ENCODE measurements around the gene PRUNE2.

PRUNE2 gene

DNA sequence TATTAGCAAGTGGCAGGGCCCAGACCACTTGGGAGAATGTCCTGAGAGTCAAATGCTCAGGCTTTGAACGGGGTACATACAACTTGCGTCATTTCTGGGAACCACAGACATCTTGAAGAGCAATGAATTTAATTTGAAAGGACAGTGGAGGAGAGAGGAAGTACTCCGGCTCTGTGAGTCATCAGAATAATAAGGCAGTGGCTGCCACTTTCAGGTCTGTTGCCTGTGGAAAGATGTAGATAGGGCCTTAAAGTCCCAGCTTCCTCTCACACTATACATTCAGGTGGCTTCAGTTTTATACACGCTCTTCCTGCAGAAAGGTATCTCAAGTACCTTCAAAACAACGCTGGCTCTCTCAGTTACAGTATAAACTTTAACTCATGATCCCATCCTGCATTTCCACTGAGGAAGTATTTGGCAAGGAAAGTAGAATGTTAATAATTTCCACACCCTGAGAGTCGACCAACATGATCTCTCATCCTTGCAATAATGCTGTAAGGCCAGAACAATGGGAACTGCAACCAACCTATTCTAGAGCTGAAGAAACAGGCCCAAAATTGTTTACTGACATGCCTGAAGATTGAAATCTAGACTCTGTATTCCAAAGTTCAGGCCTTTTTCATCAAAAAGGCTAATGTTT, 6.8 kb upstream of the PRUNE2 start:
- DNase-seq, result peak; percentile 1 to 9
- Mint-ChIP-seq H3K27me3 (peaks cover 40% of the 10 kb centered on the region), H3K4me3 (no peak overlapping the region), H3K27ac (peak overlapping the region; percentile 56 to 72), H3K9me3 (no peaks in the 10 kb centered on the region), H3K4me1 (peaks cover 9% of the 10 kb centered on the region)
- peak; percentile 87 for ATAC-seq

DNA sequence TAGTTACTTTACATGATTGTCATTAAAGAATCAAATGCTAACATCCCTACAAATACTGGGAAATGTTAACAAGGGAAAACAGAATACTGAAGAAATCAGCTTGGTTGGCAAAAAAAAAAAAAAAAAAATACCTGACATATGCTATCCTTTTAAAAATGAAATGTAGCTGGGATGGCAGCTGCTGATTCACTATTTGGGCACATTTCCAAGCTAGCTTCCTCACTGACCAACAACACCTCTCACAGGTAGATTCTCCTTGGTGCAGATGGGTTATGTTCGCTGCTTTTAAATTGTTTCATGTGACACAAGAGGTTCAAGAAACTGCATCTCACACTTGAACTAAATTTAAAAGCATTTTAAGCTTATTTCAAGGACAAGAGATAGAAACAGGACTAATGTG, 6.1 kb upstream of the PRUNE2 start:
- H3K4me3 Mint-ChIP-seq, result no peak overlapping the region
- DNase-seq (no peak), ATAC-seq (no peak)
- peaks cover 9% of the 10 kb centered on the region for H3K4me1 Mint-ChIP-seq
- peaks cover 47% of the 10 kb centered on the region for H3K27me3 Mint-ChIP-seq
- H3K27ac Mint-ChIP-seq, result no peak overlapping the region
- H3K9me3 Mint-ChIP-seq, result no peaks in the 10 kb centered on the region

DNA sequence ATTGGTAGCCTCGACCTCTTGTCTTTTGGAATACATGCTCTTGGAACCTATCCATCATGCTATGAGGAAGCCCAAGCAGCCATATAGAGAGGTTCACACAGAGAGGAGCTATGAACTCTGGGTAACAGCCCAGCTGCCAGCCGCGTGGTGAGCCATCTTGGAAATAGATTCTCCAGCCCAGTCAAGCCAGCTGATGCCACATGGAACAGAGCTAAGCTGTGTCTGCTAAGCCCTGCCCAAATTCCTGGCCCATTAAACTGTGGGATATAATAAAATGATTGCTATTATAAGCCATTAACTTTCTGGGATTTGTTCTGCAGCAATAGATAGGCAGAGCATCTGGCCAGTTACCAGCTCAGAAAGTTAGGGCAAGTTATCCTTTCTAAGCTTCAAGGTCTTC, 4.9 kb upstream of the PRUNE2 start:
- Mint-ChIP-seq H3K27ac (peak overlapping the region in 1 of 2 donors; percentile 27), H3K4me3 (no peak overlapping the region), H3K4me1 (peaks cover 9% of the 10 kb centered on the region), H3K27me3 (peaks cover 47% of the 10 kb centered on the region), H3K9me3 (no peaks in the 10 kb centered on the region)
- no peak for DNase-seq
- no peak for ATAC-seq

- H3K4me3 Mint-ChIP-seq, result peak overlapping the region in 1 of 2 donors; percentile 30
Measured at GRCh38 chr9:76906647-76906975, 697 bp upstream of the PRUNE2 start.

GRCh38 chr9:76904661-76905457, 1.1 kb downstream of the PRUNE2 start:
- Mint-ChIP-seq H3K4me1 (no peaks in the 10 kb centered on the region), H3K27ac (no peak overlapping the region), H3K27me3 (peaks cover 87% of the 10 kb centered on the region), H3K9me3 (no peaks in the 10 kb centered on the region), H3K4me3 (no peak overlapping the region)
- DNase-seq (no peak), ATAC-seq (no peak)

More at GRCh38 chr9:76906647-76906975, 697 bp upstream of the PRUNE2 start:
- DNase-seq (no peak), ATAC-seq (no peak)
- no peaks in the 10 kb centered on the region for H3K9me3 Mint-ChIP-seq
- no peak overlapping the region for H3K27ac Mint-ChIP-seq
- no peaks in the 10 kb centered on the region for H3K4me1 Mint-ChIP-seq
- H3K27me3 Mint-ChIP-seq, result peaks cover 73% of the 10 kb centered on the region

DNA sequence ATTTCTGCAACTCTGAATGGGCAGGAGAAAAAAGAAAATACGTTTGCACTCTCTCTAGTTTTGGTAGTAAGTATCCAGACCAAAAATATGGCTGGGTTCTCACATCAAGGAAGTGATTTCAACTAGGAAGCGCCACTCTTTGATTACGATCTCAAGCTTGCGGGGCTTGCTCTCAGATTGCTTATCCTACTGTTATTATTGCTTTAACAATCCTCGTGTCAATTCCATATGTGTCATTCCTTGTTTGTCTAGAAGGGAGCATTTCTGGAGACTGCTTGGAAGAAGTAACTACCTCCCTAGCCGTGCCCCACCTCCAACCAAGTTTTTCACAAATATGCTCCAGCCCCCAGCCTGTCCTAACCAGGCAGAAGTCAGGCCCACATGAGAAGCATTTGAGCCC, 3.5 kb downstream of the PRUNE2 start:
- H3K4me1 Mint-ChIP-seq, result no peaks in the 10 kb centered on the region
- no peak for DNase-seq
- H3K27me3 Mint-ChIP-seq, result peaks cover 73% of the 10 kb centered on the region
- no peak overlapping the region for H3K4me3 Mint-ChIP-seq
- no peak for ATAC-seq
- H3K9me3 Mint-ChIP-seq, result no peaks in the 10 kb centered on the region
- no peak overlapping the region for H3K27ac Mint-ChIP-seq

- Mint-ChIP-seq H3K9me3 (no peaks in the 10 kb centered on the region), H3K4me3 (no peak overlapping the region), H3K27ac (no peak overlapping the region), H3K27me3 (peaks cover 67% of the 10 kb centered on the region), H3K4me1 (no peaks in the 10 kb centered on the region)
- DNase-seq (no peak), ATAC-seq (peak; percentile 27)
Measured at GRCh38 chr9:76901801-76902200, 4.1 kb downstream of the PRUNE2 start.

GRCh38 chr9:76900884-76901440, 5.0 kb downstream of the PRUNE2 start:
- Mint-ChIP-seq H3K4me3 (no peak overlapping the region), H3K9me3 (no peaks in the 10 kb centered on the region), H3K27me3 (peaks cover 58% of the 10 kb centered on the region), H3K4me1 (no peaks in the 10 kb centered on the region), H3K27ac (no peak overlapping the region)
- DNase-seq (no peak), ATAC-seq (no peak)

GRCh38 chr9:76898786-76899185, 7.1 kb downstream of the PRUNE2 start:
- H3K27me3 Mint-ChIP-seq, result peaks cover 42% of the 10 kb centered on the region
- H3K27ac Mint-ChIP-seq, result no peak overlapping the region
- ATAC-seq (no peak), DNase-seq (no peak)
- no peaks in the 10 kb centered on the region for H3K9me3 Mint-ChIP-seq
- H3K4me3 Mint-ChIP-seq, result no peak overlapping the region
- no peaks in the 10 kb centered on the region for H3K4me1 Mint-ChIP-seq

- ATAC-seq, result no peak
- H3K4me1 Mint-ChIP-seq, result no peaks in the 10 kb centered on the region
Measured at GRCh38 chr9:76897804-76898525, 7.9 kb downstream of the PRUNE2 start.

DNA sequence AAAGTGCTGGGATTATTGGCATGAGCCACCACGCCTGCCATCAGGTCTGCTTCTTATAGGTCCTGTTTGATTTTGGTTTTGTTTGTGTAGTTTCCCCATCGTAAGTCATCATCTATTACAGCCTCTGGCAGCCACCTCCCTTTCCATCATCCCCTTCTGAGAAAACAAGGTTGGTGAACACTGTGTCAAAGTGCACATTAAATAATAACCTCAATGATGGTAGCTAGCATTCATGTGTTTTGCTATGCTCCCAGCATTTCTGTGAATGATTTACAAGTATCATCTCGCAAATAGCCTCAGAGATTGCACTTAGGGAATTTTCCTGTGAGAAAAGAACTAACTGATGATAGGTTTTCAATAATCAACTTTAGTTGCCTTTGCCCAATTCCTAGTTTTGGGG, 9.9 kb downstream of the PRUNE2 start:
- Mint-ChIP-seq H3K9me3 (no peaks in the 10 kb centered on the region), H3K27ac (no peak overlapping the region), H3K4me1 (no peaks in the 10 kb centered on the region), H3K4me3 (no peak overlapping the region), H3K27me3 (peaks cover 22% of the 10 kb centered on the region)
- DNase-seq, result no peak
- no peak for ATAC-seq

More at GRCh38 chr9:76897804-76898525, 7.9 kb downstream of the PRUNE2 start:
- H3K4me3 Mint-ChIP-seq, result no peak overlapping the region
- no peaks in the 10 kb centered on the region for H3K9me3 Mint-ChIP-seq
- H3K27me3 Mint-ChIP-seq, result peaks cover 41% of the 10 kb centered on the region
- no peak overlapping the region for H3K27ac Mint-ChIP-seq
- DNase-seq, result no peak

DNA sequence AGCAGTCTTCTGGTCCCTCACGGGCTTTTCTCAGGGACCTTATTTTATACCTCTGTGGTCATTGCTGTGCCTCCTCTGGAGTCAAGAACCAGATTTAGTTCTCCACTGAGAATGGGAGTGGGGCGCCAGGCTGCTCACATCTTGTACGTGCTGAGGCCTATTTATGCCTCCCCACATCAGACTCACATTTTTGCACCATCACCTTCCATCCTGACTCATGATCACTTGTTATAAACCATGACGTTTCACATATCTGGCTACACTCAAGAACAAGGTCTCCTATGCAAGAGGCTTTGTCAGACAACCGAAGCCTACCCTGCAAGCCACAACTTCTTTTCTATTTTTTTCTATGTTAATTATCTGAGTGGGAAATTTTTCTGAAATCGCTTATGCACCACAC, 10.7 kb downstream of the PRUNE2 start:
- DNase-seq (no peak), ATAC-seq (no peak)
- H3K27me3 Mint-ChIP-seq, result peaks cover 14% of the 10 kb centered on the region
- H3K4me1 Mint-ChIP-seq, result no peaks in the 10 kb centered on the region
- H3K9me3 Mint-ChIP-seq, result no peaks in the 10 kb centered on the region
- no peak overlapping the region for H3K4me3 Mint-ChIP-seq
- no peak overlapping the region for H3K27ac Mint-ChIP-seq

GRCh38 chr9:76894198-76894597, 11.7 kb downstream of the PRUNE2 start:
- ATAC-seq (no peak), DNase-seq (no peak)
- Mint-ChIP-seq H3K9me3 (no peaks in the 10 kb centered on the region), H3K4me1 (no peaks in the 10 kb centered on the region), H3K4me3 (no peak overlapping the region), H3K27me3 (peaks cover 10% of the 10 kb centered on the region), H3K27ac (no peak overlapping the region)

- H3K4me3 Mint-ChIP-seq, result no peak overlapping the region
- DNase-seq, result no peak
- H3K9me3 Mint-ChIP-seq, result no peaks in the 10 kb centered on the region
- H3K27ac Mint-ChIP-seq, result no peak overlapping the region
- H3K27me3 Mint-ChIP-seq, result peaks cover 6% of the 10 kb centered on the region
- no peaks in the 10 kb centered on the region for H3K4me1 Mint-ChIP-seq
- no peak for ATAC-seq
Measured at GRCh38 chr9:76893395-76893932, 12.4 kb downstream of the PRUNE2 start.

GRCh38 chr9:76891874-76892273, 14.0 kb downstream of the PRUNE2 start:
- Mint-ChIP-seq H3K4me3 (no peak overlapping the region), H3K27me3 (peaks cover 15% of the 10 kb centered on the region), H3K9me3 (no peaks in the 10 kb centered on the region), H3K4me1 (no peaks in the 10 kb centered on the region), H3K27ac (no peak overlapping the region)
- ATAC-seq (no peak), DNase-seq (no peak)

DNA sequence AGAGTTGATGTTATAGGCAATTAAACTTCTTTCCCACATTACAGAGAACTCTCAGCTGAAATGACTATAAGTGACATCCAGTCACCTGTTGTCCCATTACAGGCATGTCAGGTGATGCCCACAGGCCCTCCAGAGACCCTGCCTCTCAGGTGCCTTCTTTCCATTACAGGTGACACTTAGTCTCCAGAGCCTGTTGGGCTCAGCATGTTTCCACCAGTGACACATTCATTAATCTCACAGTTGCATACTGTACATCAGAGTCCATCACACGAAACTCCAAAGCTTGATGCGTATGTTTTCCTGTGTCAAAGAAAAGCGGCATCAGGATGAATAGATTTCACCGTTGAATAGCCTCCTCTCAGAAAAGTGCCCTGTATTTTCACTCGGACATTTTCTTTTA, 14.6 kb downstream of the PRUNE2 start:
- no peak overlapping the region for H3K27ac Mint-ChIP-seq
- H3K4me3 Mint-ChIP-seq, result no peak overlapping the region
- H3K27me3 Mint-ChIP-seq, result peaks cover 15% of the 10 kb centered on the region
- ATAC-seq (no peak), DNase-seq (no peak)
- no peaks in the 10 kb centered on the region for H3K4me1 Mint-ChIP-seq
- no peaks in the 10 kb centered on the region for H3K9me3 Mint-ChIP-seq
